Measurements from ENCODE around the gene RALGAPA1.

Gene RALGAPA1

DNA sequence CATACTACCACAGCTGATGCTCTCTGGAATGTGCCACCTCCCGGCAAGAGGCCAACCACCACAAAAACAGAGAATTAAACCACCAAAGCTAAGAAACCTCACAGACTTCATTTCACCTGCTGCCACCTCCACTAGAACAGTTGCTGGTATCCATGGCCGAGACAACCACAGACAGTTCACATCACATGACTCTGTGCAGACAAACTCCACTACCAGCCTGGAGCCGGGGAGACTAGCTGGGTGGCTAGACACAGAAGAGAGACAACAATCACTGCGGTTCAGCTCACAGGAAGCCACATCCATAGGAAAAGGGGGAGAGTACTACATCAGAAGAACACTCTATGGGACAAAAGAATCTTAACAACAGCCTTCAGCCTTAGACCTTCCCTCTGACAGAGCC is 78.2 kb downstream of the RALGAPA1 start:
- no peaks in the 10 kb centered on the region; the same call in 1 of the 2 replicates for H3K36me3 ChIP-seq (ENCODE audit: control insufficient read depth, insufficient read depth, low read length)
- no peak overlapping the region for H3K9ac ChIP-seq (ENCODE audit: low read length)
- H3K9me3 ChIP-seq (ENCODE audit: control insufficient read depth, insufficient read depth, low read depth, low read length), result no peaks in the 10 kb centered on the region
- H3K4me1 ChIP-seq (ENCODE audit: control insufficient read depth, insufficient read depth, low read length), result no peaks in the 10 kb centered on the region
- H3K27ac ChIP-seq (ENCODE audit: low read depth, low read length), result no peak overlapping the region
- no peaks in the 10 kb centered on the region for H3K27me3 ChIP-seq (ENCODE audit: control insufficient read depth, insufficient read depth, low read length)
- H3K4me3 ChIP-seq (ENCODE audit: low read depth, low read length), result no peak overlapping the region

DNA sequence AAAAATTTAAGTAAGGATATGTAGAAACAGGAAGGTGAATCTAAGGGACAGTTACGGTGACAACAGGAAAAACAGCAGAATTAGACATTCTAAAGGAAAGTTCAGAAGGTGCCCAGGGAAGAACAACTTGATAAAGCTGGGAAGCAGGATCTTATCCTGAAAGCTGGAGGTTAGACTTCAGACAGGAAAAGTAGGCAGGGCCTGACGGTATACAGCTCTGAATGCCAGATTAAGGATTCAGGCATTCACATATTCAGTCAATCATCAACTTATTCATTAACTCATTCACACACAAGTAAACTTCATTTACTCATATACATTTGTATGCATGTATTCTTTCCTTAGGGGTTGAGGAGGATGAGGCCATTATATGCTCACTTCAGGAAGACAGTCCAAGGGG is 81.3 kb downstream of the RALGAPA1 start:
- Histone ChIP-seq H3K27me3 (ENCODE audit: control insufficient read depth, insufficient read depth, low read length) (no peaks in the 10 kb centered on the region), H3K4me1 (ENCODE audit: control insufficient read depth, insufficient read depth, low read length) (no peaks in the 10 kb centered on the region), H3K27ac (ENCODE audit: low read depth, low read length) (no peak overlapping the region), H3K9me3 (ENCODE audit: control insufficient read depth, insufficient read depth, low read depth, low read length) (no peaks in the 10 kb centered on the region), H3K36me3 (ENCODE audit: control insufficient read depth, insufficient read depth, low read length) (no peaks in the 10 kb centered on the region; the same call in 1 of the 2 replicates), H3K4me3 (ENCODE audit: low read depth, low read length) (no peak overlapping the region), H3K9ac (ENCODE audit: low read length) (no peak overlapping the region)

DNA sequence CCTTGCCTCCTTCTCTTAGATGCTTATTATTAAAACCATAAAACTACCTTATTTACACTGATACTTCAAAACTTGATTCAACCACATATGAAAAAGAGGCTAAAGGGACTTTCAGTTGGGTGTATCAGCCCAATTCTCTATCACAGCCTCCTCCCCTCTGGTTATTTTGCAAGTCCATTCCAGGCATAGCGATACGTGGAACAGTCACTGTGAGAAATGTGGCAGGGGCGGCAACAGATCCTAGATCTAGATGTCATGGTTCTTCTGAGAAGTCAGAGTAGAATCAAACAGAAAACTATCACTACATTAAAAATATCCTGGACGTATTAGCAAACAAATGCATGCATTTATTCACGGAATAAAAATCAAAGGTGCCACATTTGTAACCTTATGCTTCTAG is 83.2 kb downstream of the RALGAPA1 start:
- Histone ChIP-seq H3K4me3 (ENCODE audit: low read depth, low read length) (no peak overlapping the region), H3K9me3 (ENCODE audit: control insufficient read depth, insufficient read depth, low read depth, low read length) (no peaks in the 10 kb centered on the region)

DNA sequence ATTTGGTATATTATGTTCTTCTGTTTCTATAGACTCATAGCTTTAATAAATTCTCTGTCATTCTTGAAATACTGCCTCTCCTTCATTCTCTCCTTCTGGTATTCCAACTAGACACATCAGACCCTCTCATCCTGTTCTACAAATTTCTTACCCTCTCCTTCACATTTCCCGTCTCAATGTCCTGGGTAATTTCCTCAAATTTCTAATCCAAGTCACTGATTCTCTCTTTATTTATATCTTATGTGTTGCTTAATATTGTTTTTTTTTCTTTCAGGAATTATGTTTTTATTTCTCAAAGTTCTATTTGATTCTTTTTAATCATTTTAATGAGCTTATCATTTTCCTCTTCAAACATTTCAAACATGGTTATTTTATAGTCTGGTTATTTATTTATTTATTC is 94.0 kb downstream of the RALGAPA1 start:
- no peak overlapping the region for H3K9ac ChIP-seq (ENCODE audit: low read length)
- H3K36me3 ChIP-seq (ENCODE audit: control insufficient read depth, insufficient read depth, low read length), result no peaks in the 10 kb centered on the region
- H3K4me1 ChIP-seq (ENCODE audit: control insufficient read depth, insufficient read depth, low read length), result no peaks in the 10 kb centered on the region
- no peak overlapping the region for H3K4me3 ChIP-seq (ENCODE audit: low read depth, low read length)
- H3K9me3 ChIP-seq (ENCODE audit: control insufficient read depth, insufficient read depth, low read depth, low read length), result no peaks in the 10 kb centered on the region
- no peaks in the 10 kb centered on the region for H3K27me3 ChIP-seq (ENCODE audit: control insufficient read depth, insufficient read depth, low read length)
- H3K27ac ChIP-seq (ENCODE audit: low read depth, low read length), result no peak overlapping the region

More for the DNA sequence above, 83.2 kb downstream of the RALGAPA1 start:
- Histone ChIP-seq H3K4me1 (ENCODE audit: control insufficient read depth, insufficient read depth, low read length) (no peaks in the 10 kb centered on the region), H3K27me3 (ENCODE audit: control insufficient read depth, insufficient read depth, low read length) (no peaks in the 10 kb centered on the region), H3K36me3 (ENCODE audit: control insufficient read depth, insufficient read depth, low read length) (no peaks in the 10 kb centered on the region; the same call in 1 of the 2 replicates), H3K9ac (ENCODE audit: low read length) (no peak overlapping the region), H3K27ac (ENCODE audit: low read depth, low read length) (no peak overlapping the region)

DNA sequence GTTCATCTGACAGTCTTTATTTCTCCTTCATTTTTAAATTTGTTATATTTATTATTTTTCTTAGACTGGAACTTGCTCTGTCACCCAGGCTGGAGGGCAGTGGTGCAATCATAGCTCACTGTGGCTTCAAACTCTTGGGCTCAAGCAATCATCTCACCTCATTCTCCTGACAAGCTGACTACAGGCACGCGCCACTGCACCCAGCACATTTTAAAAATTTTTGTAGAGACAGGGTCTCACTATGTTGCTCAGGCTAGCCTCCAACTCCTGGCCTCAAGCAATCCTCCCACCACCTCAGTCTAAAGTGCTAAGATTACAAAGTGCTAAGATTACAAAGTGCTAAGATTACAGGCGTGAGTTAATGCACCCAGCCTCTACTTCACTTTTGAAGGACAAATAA is 96.6 kb downstream of the RALGAPA1 start:
- Histone ChIP-seq H3K36me3 (ENCODE audit: control insufficient read depth, insufficient read depth, low read length) (no peaks in the 10 kb centered on the region), H3K4me1 (ENCODE audit: control insufficient read depth, insufficient read depth, low read length) (no peaks in the 10 kb centered on the region), H3K27me3 (ENCODE audit: control insufficient read depth, insufficient read depth, low read length) (no peaks in the 10 kb centered on the region), H3K4me3 (ENCODE audit: low read depth, low read length) (no peak overlapping the region), H3K9me3 (ENCODE audit: control insufficient read depth, insufficient read depth, low read depth, low read length) (no peaks in the 10 kb centered on the region), H3K27ac (ENCODE audit: low read depth, low read length) (no peak overlapping the region), H3K9ac (ENCODE audit: low read length) (no peak overlapping the region)

DNA sequence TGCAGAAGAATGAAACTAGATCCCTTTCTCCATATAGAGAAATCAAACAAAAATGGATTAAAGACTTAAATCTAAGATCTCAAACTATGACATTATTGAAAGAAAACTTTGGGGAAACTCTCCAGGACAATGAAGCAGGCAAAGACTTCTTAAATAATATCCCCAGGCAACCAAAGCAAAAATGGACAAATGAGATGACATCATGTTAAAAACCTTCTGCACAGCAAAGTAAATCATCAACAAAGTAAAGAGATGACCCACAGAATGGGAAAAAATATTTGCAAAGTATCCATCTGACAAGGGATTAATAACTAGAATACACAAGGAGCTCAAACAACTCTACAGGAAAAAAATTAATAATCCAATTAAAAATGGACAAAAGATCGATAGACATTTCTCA is 101.0 kb downstream of the RALGAPA1 start:
- no peaks in the 10 kb centered on the region for H3K27me3 ChIP-seq (ENCODE audit: control insufficient read depth, insufficient read depth, low read length)
- no peaks in the 10 kb centered on the region for H3K4me1 ChIP-seq (ENCODE audit: control insufficient read depth, insufficient read depth, low read length)
- no peak overlapping the region for H3K4me3 ChIP-seq (ENCODE audit: low read depth, low read length)
- no peak overlapping the region for H3K27ac ChIP-seq (ENCODE audit: low read depth, low read length)
- no peak overlapping the region for H3K9ac ChIP-seq (ENCODE audit: low read length)
- H3K9me3 ChIP-seq (ENCODE audit: control insufficient read depth, insufficient read depth, low read depth, low read length), result no peaks in the 10 kb centered on the region
- H3K36me3 ChIP-seq (ENCODE audit: control insufficient read depth, insufficient read depth, low read length), result no peaks in the 10 kb centered on the region

DNA sequence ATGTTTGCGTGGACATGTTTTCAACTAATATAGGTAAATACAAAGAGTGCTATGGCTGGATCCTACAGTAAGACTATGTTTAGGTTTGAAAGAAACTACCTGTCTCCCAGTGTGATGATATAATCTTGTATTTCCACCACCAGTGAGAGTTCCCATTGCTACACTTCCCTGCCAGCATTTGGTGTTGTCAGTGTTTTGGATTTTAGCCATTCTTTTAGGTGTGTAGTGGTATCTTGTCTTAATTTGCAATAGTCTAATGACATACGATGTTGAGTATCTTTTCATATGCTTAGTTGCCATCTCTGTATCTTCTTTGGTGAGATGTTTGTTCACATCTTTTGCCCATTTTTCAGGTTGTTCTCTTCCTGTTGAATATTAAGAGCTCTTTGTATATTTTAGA is 103.5 kb downstream of the RALGAPA1 start:
- no peaks in the 10 kb centered on the region for H3K27me3 ChIP-seq (ENCODE audit: control insufficient read depth, insufficient read depth, low read length)
- H3K9me3 ChIP-seq (ENCODE audit: control insufficient read depth, insufficient read depth, low read depth, low read length), result no peaks in the 10 kb centered on the region
- no peak overlapping the region for H3K4me3 ChIP-seq (ENCODE audit: low read depth, low read length)
- H3K36me3 ChIP-seq (ENCODE audit: control insufficient read depth, insufficient read depth, low read length), result no peaks in the 10 kb centered on the region
- no peak overlapping the region for H3K9ac ChIP-seq (ENCODE audit: low read length)
- no peak overlapping the region for H3K27ac ChIP-seq (ENCODE audit: low read depth, low read length)
- H3K4me1 ChIP-seq (ENCODE audit: control insufficient read depth, insufficient read depth, low read length), result no peaks in the 10 kb centered on the region

DNA sequence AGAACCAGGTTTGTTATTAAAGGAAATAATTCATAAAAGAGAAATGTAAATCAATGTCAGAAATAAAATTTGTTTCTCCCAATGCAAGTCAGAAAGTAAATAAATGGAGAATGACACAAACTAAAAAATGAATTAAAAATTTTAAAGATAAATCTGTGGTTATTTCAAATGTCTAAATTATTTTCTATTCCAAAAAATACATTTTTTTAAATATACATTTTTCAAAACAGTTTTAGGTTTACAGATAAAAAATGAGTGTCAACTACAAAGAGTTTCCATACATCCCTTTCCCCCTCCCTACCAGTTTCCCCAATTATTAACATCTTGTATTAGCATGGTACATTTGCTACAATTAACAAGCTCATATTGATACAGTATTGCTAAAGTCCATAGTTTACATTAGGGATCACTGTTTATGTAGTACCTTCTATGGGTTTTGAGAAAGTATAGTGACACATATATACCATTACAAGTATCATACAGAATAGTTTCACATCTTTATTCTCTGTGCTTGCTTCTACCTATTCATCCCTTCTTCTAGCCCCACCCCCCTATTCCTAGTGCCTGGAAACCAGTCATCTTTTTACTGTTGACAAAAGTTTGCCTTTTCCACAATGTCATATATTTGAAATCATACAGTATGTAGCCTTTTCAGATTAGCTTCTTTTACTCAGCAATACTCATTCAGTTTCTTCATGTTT is 104.2 kb downstream of the RALGAPA1 start:
- H3K36me3 ChIP-seq (ENCODE audit: control insufficient read depth, insufficient read depth, low read length), result no peaks in the 10 kb centered on the region
- no peak overlapping the region for H3K4me3 ChIP-seq (ENCODE audit: low read depth, low read length)
- H3K9ac ChIP-seq (ENCODE audit: low read length), result no peak overlapping the region
- H3K27ac ChIP-seq (ENCODE audit: low read depth, low read length), result no peak overlapping the region
- no peaks in the 10 kb centered on the region for H3K9me3 ChIP-seq (ENCODE audit: control insufficient read depth, insufficient read depth, low read depth, low read length)
- no peaks in the 10 kb centered on the region for H3K27me3 ChIP-seq (ENCODE audit: control insufficient read depth, insufficient read depth, low read length)
- H3K4me1 ChIP-seq (ENCODE audit: control insufficient read depth, insufficient read depth, low read length), result no peaks in the 10 kb centered on the region

DNA sequence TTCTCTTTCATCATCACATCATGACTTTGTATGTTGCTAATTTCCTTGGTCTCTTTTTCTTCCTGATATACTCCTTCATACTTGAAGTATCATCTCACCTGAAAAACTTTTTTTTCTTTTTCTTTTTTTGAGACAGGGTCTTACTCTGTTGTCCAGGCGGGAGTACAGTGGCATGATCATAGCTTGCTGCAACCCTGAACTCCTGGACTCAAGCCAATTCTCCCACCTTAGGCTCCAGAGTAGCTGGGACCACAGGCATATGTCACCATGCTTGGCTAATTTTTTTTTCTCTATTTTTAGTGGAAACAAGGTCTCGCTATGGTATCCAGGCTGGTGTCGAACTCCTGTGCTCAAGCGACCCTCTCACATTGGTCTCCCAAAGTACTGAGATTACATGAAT is 107.6 kb downstream of the RALGAPA1 start:
- H3K9me3 ChIP-seq (ENCODE audit: control insufficient read depth, insufficient read depth, low read depth, low read length), result no peaks in the 10 kb centered on the region
- H3K9ac ChIP-seq (ENCODE audit: low read length), result no peak overlapping the region
- no peak overlapping the region for H3K4me3 ChIP-seq (ENCODE audit: low read depth, low read length)
- no peak overlapping the region for H3K27ac ChIP-seq (ENCODE audit: low read depth, low read length)
- H3K4me1 ChIP-seq (ENCODE audit: control insufficient read depth, insufficient read depth, low read length), result peaks cover 5% of the 10 kb centered on the region
- H3K27me3 ChIP-seq (ENCODE audit: control insufficient read depth, insufficient read depth, low read length), result no peaks in the 10 kb centered on the region
- no peaks in the 10 kb centered on the region for H3K36me3 ChIP-seq (ENCODE audit: control insufficient read depth, insufficient read depth, low read length)

DNA sequence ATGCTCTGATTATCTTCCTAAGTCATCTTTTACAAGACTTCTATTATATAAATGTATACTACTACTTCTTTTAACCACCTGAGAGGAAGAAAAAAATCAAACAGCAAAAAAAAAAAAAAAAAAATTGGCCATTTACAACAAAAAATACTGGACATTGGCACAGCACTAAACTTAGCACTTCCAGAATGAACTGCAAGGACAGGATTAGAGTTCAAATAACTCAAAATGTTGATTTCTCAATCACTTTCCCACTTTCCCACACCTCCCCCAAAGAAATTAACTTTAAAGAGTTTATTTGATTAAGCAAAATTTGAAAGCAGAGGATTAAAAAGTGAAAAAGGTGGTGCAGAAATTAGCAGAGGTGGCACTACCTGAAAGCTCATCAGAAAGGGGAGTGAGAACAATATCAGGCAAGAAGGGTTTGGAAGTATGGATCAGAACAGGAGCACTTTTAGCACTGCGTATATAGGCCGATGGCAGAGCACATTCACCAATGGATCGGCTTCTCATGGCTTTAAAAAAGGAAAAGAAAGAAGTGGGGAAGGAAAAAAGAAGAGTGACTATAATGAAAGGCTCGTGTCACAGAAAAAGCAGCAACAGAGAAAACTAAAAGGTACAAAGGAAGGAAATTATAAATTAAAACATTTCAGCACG is 109.2 kb downstream of the RALGAPA1 start:
- Histone ChIP-seq H3K4me3 (ENCODE audit: low read depth, low read length) (no peak overlapping the region), H3K27me3 (ENCODE audit: control insufficient read depth, insufficient read depth, low read length) (no peaks in the 10 kb centered on the region), H3K36me3 (ENCODE audit: control insufficient read depth, insufficient read depth, low read length) (no peaks in the 10 kb centered on the region), H3K9ac (ENCODE audit: low read length) (no peak overlapping the region), H3K9me3 (ENCODE audit: control insufficient read depth, insufficient read depth, low read depth, low read length) (no peaks in the 10 kb centered on the region), H3K27ac (ENCODE audit: low read depth, low read length) (no peak overlapping the region), H3K4me1 (ENCODE audit: control insufficient read depth, insufficient read depth, low read length) (peaks cover 5% of the 10 kb centered on the region)

DNA sequence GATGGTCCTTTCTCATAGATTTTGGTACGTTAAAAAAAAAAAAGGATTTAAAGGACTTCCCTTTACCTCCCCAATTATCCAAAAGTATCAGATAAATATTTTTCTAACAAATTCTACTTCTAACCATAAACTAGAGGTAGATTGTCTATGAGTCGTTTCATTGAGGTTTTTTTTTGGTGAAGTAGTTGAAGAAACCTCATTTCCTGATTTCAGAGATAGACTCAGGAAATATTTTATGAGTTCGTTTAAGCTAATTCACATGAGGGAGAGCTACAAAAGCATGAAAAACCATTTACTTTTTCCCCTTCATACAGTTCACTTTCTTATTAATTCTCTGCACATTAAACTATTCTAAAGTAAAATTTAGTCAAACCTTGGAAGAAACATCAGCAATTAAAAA is 112.5 kb downstream of the RALGAPA1 start:
- Histone ChIP-seq H3K27ac (ENCODE audit: low read depth, low read length) (no peak overlapping the region), H3K4me1 (ENCODE audit: control insufficient read depth, insufficient read depth, low read length) (peaks cover 5% of the 10 kb centered on the region), H3K9ac (ENCODE audit: low read length) (no peak overlapping the region), H3K27me3 (ENCODE audit: control insufficient read depth, insufficient read depth, low read length) (no peaks in the 10 kb centered on the region), H3K4me3 (ENCODE audit: low read depth, low read length) (no peak overlapping the region), H3K36me3 (ENCODE audit: control insufficient read depth, insufficient read depth, low read length) (no peaks in the 10 kb centered on the region), H3K9me3 (ENCODE audit: control insufficient read depth, insufficient read depth, low read depth, low read length) (no peaks in the 10 kb centered on the region)

Data from HUES6 (cell line).